GM23338 (cell line): Measurements from ENCODE around the gene MAD2L2. TPM values are rescaled to one million over a fixed set of nuclear protein-coding genes. Genes with fewer than 3 reads are reported as not detected.

Experiments used
- ATAC-seq: fragments of 200-7000 bp; cut with Tn5 transposase; 3 replicates; pipeline ENCODE4 v1.9.1; 2020
- DNase-seq: peaks from one replicate; pipeline ENCODE4 v3.0.0-alpha.2; 2015; ENCODE audit warnings: low spot score
- H2AFZ ChIP-seq: fragments of 200-600 bp; sonication (generic); 2 replicates; pipeline ENCODE4 v1.8.0; 2016; ENCODE audit warnings: antibody characterized with exemption, mild to moderate bottlenecking, moderate library complexity
- H3F3A ChIP-seq: fragments of 200-600 bp; sonication (generic); replicated peaks from 2 replicates; pipeline ENCODE4 v1.8.0; 2017; ENCODE audit warnings: antibody characterized with exemption, mixed run types, low read depth
- H3K27ac ChIP-seq: fragments of 200-600 bp; sonication (generic); 2 replicates; pipeline ENCODE4 v1.6.1; 2016; ENCODE audit warnings: low read depth
- H3K27me3 ChIP-seq: fragments of 200-600 bp; sonication (generic); 2 replicates; pipeline ENCODE4 v1.8.0; 2016; ENCODE audit warnings: mild to moderate bottlenecking, mixed run types, moderate library complexity; ENCODE audit not compliant: insufficient read depth
- H3K36me3 ChIP-seq: fragments of 200-600 bp; sonication (generic); 2 replicates; pipeline ENCODE4 v1.8.0; 2016; ENCODE audit warnings: mild to moderate bottlenecking; ENCODE audit not compliant: insufficient read depth
- H3K4me1 ChIP-seq: fragments of 200-600 bp; sonication (generic); 2 replicates; pipeline ENCODE4 v1.8.0; 2016; ENCODE audit warnings: mild to moderate bottlenecking, moderate library complexity; ENCODE audit not compliant: insufficient read depth
- H3K4me2 ChIP-seq: fragments of 200-600 bp; sonication (generic); 2 replicates; pipeline ENCODE4 v1.7.1; 2017; ENCODE audit warnings: mixed run types
- H3K4me3 ChIP-seq: fragments of 200-600 bp; sonication (generic); 2 replicates; pipeline ENCODE4 v1.6.1; 2016; ENCODE audit warnings: mixed run types
- H3K79me2 ChIP-seq: fragments of 200-600 bp; sonication (generic); replicated peaks from 2 replicates; pipeline ENCODE4 v1.8.0; 2017; ENCODE audit warnings: mild to moderate bottlenecking; ENCODE audit not compliant: insufficient read depth
- H3K9me2 ChIP-seq: fragments of 200-600 bp; sonication (generic); 2 replicates; pipeline ENCODE4 v1.8.0; 2017; ENCODE audit not compliant: insufficient read depth
- H4K20me1 ChIP-seq: fragments of 200-600 bp; sonication (generic); replicated peaks from 2 replicates; pipeline ENCODE4 v1.8.0; 2017; ENCODE audit warnings: mild to moderate bottlenecking; ENCODE audit not compliant: insufficient read depth
- H3K27ac Mint-ChIP-seq: 2 replicates; pipeline ENCODE4 v1.8.0; 2020; ENCODE audit warnings: inconsistent platforms, mild to moderate bottlenecking, moderate library complexity, mixed read lengths
- H3K27me3 Mint-ChIP-seq: 3 replicates; pipeline ENCODE4 v1.8.0; 2022; ENCODE audit warnings: low read depth, mild to moderate bottlenecking, moderate library complexity, mixed read lengths, inconsistent platforms; ENCODE audit not compliant: insufficient read depth, poor library complexity
- H3K36me3 Mint-ChIP-seq: 3 replicates; pipeline ENCODE4 v1.8.0; 2021; ENCODE audit warnings: low read depth, mild to moderate bottlenecking, inconsistent platforms, moderate library complexity, mixed read lengths
- H3K4me1 Mint-ChIP-seq: 3 replicates; pipeline ENCODE4 v1.8.0; 2020; ENCODE audit warnings: mild to moderate bottlenecking, inconsistent platforms, mixed read lengths
- H3K4me3 Mint-ChIP-seq: 3 replicates; pipeline ENCODE4 v1.8.0; 2021; ENCODE audit warnings: moderate library complexity, mild to moderate bottlenecking, inconsistent platforms, mixed read lengths
- H3K9me3 Mint-ChIP-seq: 3 replicates; pipeline ENCODE4 v1.8.0; 2020; ENCODE audit warnings: moderate library complexity, mild to moderate bottlenecking, inconsistent platforms, mixed read lengths
- CREB1 ChIP-seq: fragments of 250-450 bp; sonication (Bioruptor Pico); IDR thresholded peaks from 2 replicates; pipeline ENCODE4 v1.5.0; 2020; ENCODE audit warnings: low read depth, mild to moderate bottlenecking, moderate library complexity
- CTCF ChIP-seq, 2 experiments: fragments of 200-600 bp in 1 of 2; sonication (generic) in 1 of 2; conservative IDR thresholded peaks; 2 replicates each; pipeline versions ENCODE4 v1.5.1 to v1.6.1; 2016 to 2017; ENCODE audit warnings: antibody characterized with exemption in 2 of 2, low read depth in 2 of 2, mild to moderate bottlenecking in 2 of 2, moderate library complexity in 1 of 2
- ETS1 ChIP-seq: IDR thresholded peaks from 2 replicates; pipeline ENCODE4 v1.6.1; 2016; ENCODE audit warnings: antibody characterized with exemption
- EZH2phosphoT487 ChIP-seq: fragments of 200-600 bp; sonication (generic); IDR thresholded peaks from one replicate; pipeline ENCODE4 v1.8.1; 2018; ENCODE audit warnings: antibody characterized with exemption; ENCODE audit not compliant: unreplicated experiment
- REST ChIP-seq: IDR thresholded peaks from one replicate; pipeline ENCODE4 v1.6.1; 2018; ENCODE audit warnings: antibody characterized with exemption; ENCODE audit not compliant: unreplicated experiment
- STAT1 ChIP-seq: IDR thresholded peaks from one replicate; pipeline ENCODE4 v1.6.1; 2016; ENCODE audit warnings: antibody characterized with exemption; ENCODE audit not compliant: unreplicated experiment
- ZNF462 ChIP-seq: fragments of 250-450 bp; sonication (Bioruptor Pico); IDR thresholded peaks from 2 replicates; pipeline ENCODE4 v1.5.0; 2020; ENCODE audit warnings: mild to moderate bottlenecking, moderate library complexity
- polyA plus RNA-seq: library from polyadenylated mRNA; unstranded; fragments of >200 nt; fragmentation: Nextera tagmentation; extraction: Ambion mirVana; gene quantifications from 2 replicates; pipeline ENCODE4 v1.2.1, GENCODE V29; 2016
- total RNA-seq: library from RNA; depleted of rRNA; stranded (reverse); fragments of >200 nt; shearing (Covaris generic); gene quantifications from 2 replicates; pipeline ENCODE4 v1.2.3, GENCODE V29; 2014

The MAD2L2 gene
- total and polyA plus RNA-seq, 2 experiments from 2014 or later: 498 to 552 TPM

- no peak for TF ChIP-seq ZNF462 (CRISPR knock-in tag)
- TF ChIP-seq EZH2phosphoT487: no peak
These were observed 31.3 kb upstream of the MAD2L2 start (continued) for GRCh38 chr1:11712285-11712684.

- H3K4me1 ChIP-seq: peaks cover 12% of the 10 kb centered on the region
- Mint-ChIP-seq H3K27me3 (peaks cover 5% of the 10 kb centered on the region), H3K4me1 (peaks cover 24% of the 10 kb centered on the region; the same call in 2 of the 3 replicates), H3K9me3 (no peaks in the 10 kb centered on the region), H3K27ac (no peak overlapping the region), H3K36me3 (peaks cover 33% of the 10 kb centered on the region), H3K4me3 (no peak overlapping the region)
- H3F3A ChIP-seq: peaks cover 10% of the 10 kb centered on the region; the same call in 1 of the 2 replicates
- no peak overlapping the region for H3K27ac ChIP-seq
- no peak overlapping the region for H3K4me3 ChIP-seq
- DNase-seq (no peak), ATAC-seq (no peak)
- H3K27me3 ChIP-seq: no peaks in the 10 kb centered on the region
- TF ChIP-seq REST: no peak
- no peak for TF ChIP-seq STAT1
- no peak for TF ChIP-seq CREB1 (CRISPR knock-in tag)
- TF ChIP-seq ETS1: no peak
- TF ChIP-seq CTCF (conservative IDR thresholded peaks at IDR 0.05; ENCODE audit: low read depth in 2 of 2): no peak
- no peaks in the 10 kb centered on the region for H3K79me2 ChIP-seq
- no peaks in the 10 kb centered on the region; the same call in 1 of the 2 replicates for H4K20me1 ChIP-seq
- H2AFZ ChIP-seq: no peak overlapping the region
- no peak overlapping the region for H3K4me2 ChIP-seq
- H3K9me2 ChIP-seq: no peaks in the 10 kb centered on the region
- H3K36me3 ChIP-seq: no peaks in the 10 kb centered on the region
These were observed 30.5 kb upstream of the MAD2L2 start for GRCh38 chr1:11711490-11711889.
